Neural cell (in vitro differentiated cells): Measurements from ENCODE around the gene MS4A4E. TPM values are rescaled to one million over a fixed set of nuclear protein-coding genes. Genes with fewer than 3 reads are reported as not detected.

ENCODE experiments used
- H2AFZ ChIP-seq: fragments of 200-600, 300-800 bp; sonication (generic), shearing (Covaris generic); 2 replicates; pipeline ENCODE4 v1.6.0; 2014; ENCODE audit warnings: low read depth, mild to moderate bottlenecking, antibody characterized with exemption, low read length, moderate library complexity
- H3F3A ChIP-seq: fragments of 200-600 bp; shearing (Covaris generic); 2 replicates; pipeline ENCODE4 v1.6.1; 2016; ENCODE audit warnings: mild to moderate bottlenecking, moderate library complexity, mixed read lengths, antibody characterized with exemption, low read length; ENCODE audit not compliant: insufficient read depth, poor library complexity, severe bottlenecking
- H3K27ac ChIP-seq: fragments of 200-600, 300-800 bp; sonication (generic), shearing (Covaris generic); 2 replicates; pipeline ENCODE4 v1.5.1; 2014; ENCODE audit warnings: mild to moderate bottlenecking, low read length, moderate library complexity
- H3K27me3 ChIP-seq: fragments of 300-800, 200-600 bp; sonication (generic), shearing (Covaris generic); 2 replicates; pipeline ENCODE4 v1.6.0; 2014; ENCODE audit warnings: mild to moderate bottlenecking, low read depth, low read length, moderate library complexity; ENCODE audit not compliant: insufficient read depth
- H3K36me3 ChIP-seq: fragments of 300-800, 200-600 bp; sonication (generic), shearing (Covaris generic); 2 replicates; pipeline ENCODE4 v1.5.1; 2014; ENCODE audit warnings: mild to moderate bottlenecking, antibody characterized with exemption, low read length, moderate library complexity; ENCODE audit not compliant: insufficient read depth
- H3K4me2 ChIP-seq: fragments of 300-800, 200-600 bp; sonication (generic), shearing (Covaris generic); 2 replicates; pipeline ENCODE4 v1.6.0; 2014; ENCODE audit warnings: mild to moderate bottlenecking, low read length
- H3K4me3 ChIP-seq: fragments of 300-800, 200-600 bp; sonication (generic), shearing (Covaris generic); 2 replicates; pipeline ENCODE4 v1.5.1; 2014; ENCODE audit warnings: mild to moderate bottlenecking, low read length, moderate library complexity
- H3K79me2 ChIP-seq: fragments of 200-600 bp; shearing (Covaris generic); replicated peaks from 2 replicates; pipeline ENCODE4 v1.6.0; 2014; ENCODE audit warnings: mild to moderate bottlenecking, low read length, moderate library complexity; ENCODE audit not compliant: insufficient read depth
- H3K9ac ChIP-seq: fragments of 300-800, 200-600 bp; sonication (generic), shearing (Covaris generic); 2 replicates; pipeline ENCODE4 v1.6.1; 2016; ENCODE audit warnings: mild to moderate bottlenecking, low read length, mixed read lengths
- H3K9me2 ChIP-seq: fragments of 200-600 bp; shearing (Covaris generic); 2 replicates; pipeline ENCODE4 v1.6.1; 2016; ENCODE audit warnings: mild to moderate bottlenecking, low read length, mixed read lengths; ENCODE audit not compliant: insufficient read depth
- H3K9me3 ChIP-seq: fragments of 200-600, 300-800 bp; sonication (generic), shearing (Covaris generic); 2 replicates; pipeline ENCODE4 v1.6.1; 2016; ENCODE audit warnings: mild to moderate bottlenecking, mixed run types, low read length, moderate library complexity, mixed read lengths
- H4K20me1 ChIP-seq: fragments of 200-600 bp; shearing (Covaris generic); 2 replicates; pipeline ENCODE4 v1.6.1; 2016; ENCODE audit warnings: mild to moderate bottlenecking, mixed run types; ENCODE audit not compliant: insufficient read depth
- CTCF ChIP-seq: fragments of 450-650 bp; IDR thresholded peaks from 2 replicates; pipeline ENCODE4 v1.5.1; 2014; ENCODE audit warnings: antibody characterized with exemption, mild to moderate bottlenecking, moderate library complexity; ENCODE audit not compliant: poor library complexity, severe bottlenecking
- EP300 ChIP-seq: fragments of 450-650 bp; conservative IDR thresholded peaks from 2 replicates; pipeline ENCODE4 v1.6.1; 2014; ENCODE audit warnings: antibody characterized with exemption, mild to moderate bottlenecking, moderate library complexity; ENCODE audit not compliant: poor library complexity, severe bottlenecking
- EZH2 ChIP-seq: fragments of 200-600, 300-800 bp; shearing (Covaris generic), sonication (generic); IDR thresholded peaks from 2 replicates; pipeline ENCODE4 v1.6.1; 2014; ENCODE audit warnings: antibody characterized with exemption, low read length, borderline replicate concordance, mild to moderate bottlenecking; ENCODE audit not compliant: insufficient read depth, poor library complexity, severe bottlenecking
- MXI1 ChIP-seq: fragments of 450-650 bp; conservative IDR thresholded peaks from 2 replicates; pipeline ENCODE4 v1.6.1; 2014; ENCODE audit warnings: antibody characterized with exemption, mild to moderate bottlenecking; ENCODE audit not compliant: poor library complexity, severe bottlenecking
- POLR2AphosphoS5 ChIP-seq: IDR thresholded peaks from 2 replicates; pipeline ENCODE4 v1.6.1; 2012
- RAD21 ChIP-seq: fragments of 450-650 bp; conservative IDR thresholded peaks from 2 replicates; pipeline ENCODE4 v1.6.1; 2014; ENCODE audit warnings: antibody characterized with exemption, mild to moderate bottlenecking, moderate library complexity
- SMC3 ChIP-seq: fragments of 450-650 bp; conservative IDR thresholded peaks from 2 replicates; pipeline ENCODE4 v1.6.1; 2014; ENCODE audit warnings: antibody characterized with exemption, mild to moderate bottlenecking, moderate library complexity; ENCODE audit not compliant: poor library complexity
- TAF1 ChIP-seq: IDR thresholded peaks from 2 replicates; pipeline ENCODE4 v1.6.1; 2012; ENCODE audit warnings: low read depth
- polyA plus RNA-seq: library from polyadenylated mRNA; depleted of rRNA; stranded (reverse); fragments of >200 nt; gene quantifications from 2 replicates; pipeline ENCODE4 v1.2.3, GENCODE V29; 2014

MS4A4E gene
- polyA plus RNA-seq, 1 donor from 2014 or later, result not detected

- no peak for TF ChIP-seq EZH2
- peak; percentile 82 for TF ChIP-seq RAD21
- no peak for TF ChIP-seq EP300
- no peak for TF ChIP-seq MXI1
- no peak for TF ChIP-seq TAF1
- TF ChIP-seq SMC3, result peak; percentile 80
- peak; percentile 87 for TF ChIP-seq CTCF
- no peak for TF ChIP-seq POLR2AphosphoS5
- no peaks in the 10 kb centered on the region for H3K27me3 ChIP-seq
- no peaks in the 10 kb centered on the region for H3F3A ChIP-seq
- no peaks in the 10 kb centered on the region for H3K79me2 ChIP-seq
- H2AFZ ChIP-seq, result no peak overlapping the region
- H3K36me3 ChIP-seq, result no peaks in the 10 kb centered on the region
- no peak overlapping the region for H3K9ac ChIP-seq
- H3K9me2 ChIP-seq, result no peaks in the 10 kb centered on the region
- H3K4me2 ChIP-seq, result no peak overlapping the region
- H3K4me3 ChIP-seq, result no peak overlapping the region
- H4K20me1 ChIP-seq, result no peaks in the 10 kb centered on the region
- no peak overlapping the region for H3K27ac ChIP-seq
- H3K9me3 ChIP-seq, result no peaks in the 10 kb centered on the region
These were observed 22.7 kb upstream of the MS4A4E start for GRCh38 chr11:60265373-60266214.

GRCh38 chr11:60264644-60265043, 21.7 kb upstream of the MS4A4E start:
- H4K20me1 ChIP-seq, result no peaks in the 10 kb centered on the region
- H3K36me3 ChIP-seq, result no peaks in the 10 kb centered on the region
- H2AFZ ChIP-seq, result no peak overlapping the region
- H3K79me2 ChIP-seq, result no peaks in the 10 kb centered on the region
- no peak overlapping the region for H3K4me2 ChIP-seq
- H3K27ac ChIP-seq, result no peak overlapping the region
- H3F3A ChIP-seq, result no peaks in the 10 kb centered on the region
- H3K9me2 ChIP-seq, result no peaks in the 10 kb centered on the region
- H3K4me3 ChIP-seq, result no peak overlapping the region
- TF ChIP-seq POLR2AphosphoS5 (no peak), CTCF (no peak), TAF1 (no peak), EP300 (no peak), SMC3 (no peak), RAD21 (no peak)
- no peaks in the 10 kb centered on the region for H3K27me3 ChIP-seq
- H3K9ac ChIP-seq, result no peak overlapping the region
- H3K9me3 ChIP-seq, result no peaks in the 10 kb centered on the region

GRCh38 chr11:60263402-60263801, 20.5 kb upstream of the MS4A4E start:
- Histone ChIP-seq H3F3A (no peaks in the 10 kb centered on the region), H3K4me2 (no peak overlapping the region), H3K9me2 (no peaks in the 10 kb centered on the region), H3K36me3 (no peaks in the 10 kb centered on the region), H3K79me2 (no peaks in the 10 kb centered on the region), H3K9ac (no peak overlapping the region), H4K20me1 (no peaks in the 10 kb centered on the region), H3K9me3 (no peaks in the 10 kb centered on the region), H3K27me3 (no peaks in the 10 kb centered on the region), H2AFZ (no peak overlapping the region), H3K27ac (no peak overlapping the region), H3K4me3 (no peak overlapping the region)
- TF ChIP-seq EP300 (no peak), MXI1 (no peak), POLR2AphosphoS5 (no peak), SMC3 (no peak), RAD21 (no peak)
